ENCODE measurements around the gene ZNF177.

Gene ZNF177

GRCh38 chr19:9324584-9324962 lies 38.2 kb upstream of the ZNF177 start:
- no peak for TF ChIP-seq CTCF (IDR thresholded peaks at IDR 0.05; ENCODE audit: control extremely low read depth, extremely low read depth, low read depth, missing control alignments)
- no peak for DNase-seq (ENCODE audit: extremely low spot score)
- ChIA-PET CTCF (interaction anchor here (1.2 kb wide), 1 partner anchor 13 kb away, joined by 8 read pairs; no protein-coding TSS in a partner anchor), POLR2A (no interaction called here)

GRCh38 chr19:9329999-9330398 lies 32.8 kb upstream of the ZNF177 start:
- no peak for DNase-seq (ENCODE audit: extremely low spot score)
- TF ChIP-seq CTCF (IDR thresholded peaks at IDR 0.05; ENCODE audit: control extremely low read depth, extremely low read depth, low read depth, missing control alignments): no peak
- POLR2A ChIA-PET: no interaction called here
- CTCF ChIA-PET: no interaction called here

- TF ChIP-seq CTCF (IDR thresholded peaks at IDR 0.05; ENCODE audit: control extremely low read depth, extremely low read depth, low read depth, missing control alignments): no peak
- CTCF ChIA-PET: no interaction called here
- POLR2A ChIA-PET: no interaction called here
- DNase-seq (ENCODE audit: extremely low spot score): no peak
These were observed 20.1 kb upstream of the ZNF177 start for GRCh38 chr19:9342610-9343304.

GRCh38 chr19:9345005-9345404 lies 17.8 kb upstream of the ZNF177 start:
- DNase-seq (ENCODE audit: extremely low spot score): no peak
- ChIA-PET CTCF (no interaction called here), POLR2A (no interaction called here)
- TF ChIP-seq CTCF (IDR thresholded peaks at IDR 0.05; ENCODE audit: control extremely low read depth, extremely low read depth, low read depth, missing control alignments): no peak

- ChIA-PET POLR2A (no interaction called here), CTCF (interaction anchor here (1.0 kb wide), 1 partner anchor 11 kb away, joined by 3 read pairs; no protein-coding TSS in a partner anchor)
- DNase-seq (ENCODE audit: extremely low spot score): no peak
- no peak for TF ChIP-seq CTCF (IDR thresholded peaks at IDR 0.05; ENCODE audit: control extremely low read depth, extremely low read depth, low read depth, missing control alignments)
These were observed 14.6 kb upstream of the ZNF177 start for GRCh38 chr19:9348253-9348652.

- DNase-seq (ENCODE audit: extremely low spot score): no peak
- ChIA-PET CTCF (no interaction called here), POLR2A (no interaction called here)
- TF ChIP-seq CTCF (IDR thresholded peaks at IDR 0.05; ENCODE audit: control extremely low read depth, extremely low read depth, low read depth, missing control alignments): no peak
These were observed 14.1 kb upstream of the ZNF177 start for GRCh38 chr19:9348671-9349070.

Measured in GM10248 (cell line).